Ectodermal cell (in vitro differentiated cells): ENCODE measurements around the gene RNF207.
A peak's percentile ranks its signal among the peaks of the same experiment; 100 is the strongest.

Source experiments
- H3K27ac ChIP-seq: 2 replicates; pipeline ENCODE4 v1.7.0; 2013; ENCODE audit warnings: mild to moderate bottlenecking, low read depth, low read length; ENCODE audit not compliant: insufficient read depth, poor library complexity, severe bottlenecking
- H3K27me3 ChIP-seq: 2 replicates; pipeline ENCODE4 v1.7.0; 2013; ENCODE audit warnings: mild to moderate bottlenecking, low read length; ENCODE audit not compliant: insufficient read depth, control insufficient read depth, poor library complexity, severe bottlenecking
- H3K36me3 ChIP-seq: one replicate; pipeline ENCODE4 v1.7.0; 2013; ENCODE audit warnings: low read length; ENCODE audit not compliant: control insufficient read depth, insufficient read depth
- H3K4me1 ChIP-seq: one replicate; pipeline ENCODE4 v1.7.0; 2013; ENCODE audit warnings: low read length; ENCODE audit not compliant: control insufficient read depth, insufficient read depth
- H3K4me3 ChIP-seq: 2 replicates; pipeline ENCODE4 v1.7.0; 2013; ENCODE audit warnings: low read depth, low read length, control low read depth; ENCODE audit not compliant: insufficient read depth
- H3K9me3 ChIP-seq: 2 replicates; pipeline ENCODE4 v1.7.0; 2013; ENCODE audit warnings: mild to moderate bottlenecking, low read length, moderate library complexity; ENCODE audit not compliant: control insufficient read depth
- WGBS, 2 experiments: methylation state at CpG; one replicate each; pipeline ENCODE4 v1.1.7; 2013; ENCODE audit warnings: missing lambda C conversion rate in 2 of 2; 5-methylcytosine and 5-hydroxymethylcytosine counted together

Gene RNF207

DNA sequence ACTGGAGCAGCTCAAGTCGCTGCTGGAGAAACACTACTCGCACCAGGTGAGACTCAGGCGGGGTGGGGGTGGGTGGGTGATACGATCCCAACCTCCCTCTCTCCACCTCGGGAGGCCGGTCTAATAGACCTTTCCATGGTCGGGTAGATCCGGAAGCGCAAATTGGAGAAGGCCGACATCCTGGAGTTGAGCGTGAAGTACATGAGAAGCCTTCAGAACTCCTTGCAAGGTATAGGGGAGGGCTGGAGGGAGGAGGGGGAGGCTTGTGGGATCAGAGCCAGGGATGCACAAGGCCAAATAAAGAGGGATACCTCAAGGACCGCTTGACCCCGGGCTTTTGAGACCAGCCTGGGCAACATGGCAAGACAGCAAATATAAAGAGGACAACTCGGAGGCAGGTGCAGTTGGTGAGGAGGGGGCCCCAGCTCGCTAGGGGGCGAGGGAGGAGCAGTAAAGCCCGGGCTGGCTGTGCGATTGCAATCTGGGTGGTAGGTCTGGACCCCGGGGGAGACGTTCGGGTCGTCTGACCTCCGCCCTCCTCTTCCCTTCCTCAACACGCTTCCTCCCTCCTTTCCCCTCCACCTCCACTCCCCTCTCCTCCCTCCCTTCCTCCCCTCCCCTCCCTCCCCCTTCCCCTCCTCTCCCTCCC is 38.6 kb downstream of the RNF207 start:
- no peaks in the 10 kb centered on the region for H3K9me3 ChIP-seq
- peak overlapping the region; percentile 61 for H3K4me3 ChIP-seq
- no peak overlapping the region for H3K27ac ChIP-seq
- 0 to 1% methylated on average over 24 of the region's 24 CpGs for WGBS, 2 experiments
- peaks cover 42% of the 10 kb centered on the region for H3K4me1 ChIP-seq
- no peaks in the 10 kb centered on the region for H3K36me3 ChIP-seq
- peaks cover 71% of the 10 kb centered on the region for H3K27me3 ChIP-seq

DNA sequence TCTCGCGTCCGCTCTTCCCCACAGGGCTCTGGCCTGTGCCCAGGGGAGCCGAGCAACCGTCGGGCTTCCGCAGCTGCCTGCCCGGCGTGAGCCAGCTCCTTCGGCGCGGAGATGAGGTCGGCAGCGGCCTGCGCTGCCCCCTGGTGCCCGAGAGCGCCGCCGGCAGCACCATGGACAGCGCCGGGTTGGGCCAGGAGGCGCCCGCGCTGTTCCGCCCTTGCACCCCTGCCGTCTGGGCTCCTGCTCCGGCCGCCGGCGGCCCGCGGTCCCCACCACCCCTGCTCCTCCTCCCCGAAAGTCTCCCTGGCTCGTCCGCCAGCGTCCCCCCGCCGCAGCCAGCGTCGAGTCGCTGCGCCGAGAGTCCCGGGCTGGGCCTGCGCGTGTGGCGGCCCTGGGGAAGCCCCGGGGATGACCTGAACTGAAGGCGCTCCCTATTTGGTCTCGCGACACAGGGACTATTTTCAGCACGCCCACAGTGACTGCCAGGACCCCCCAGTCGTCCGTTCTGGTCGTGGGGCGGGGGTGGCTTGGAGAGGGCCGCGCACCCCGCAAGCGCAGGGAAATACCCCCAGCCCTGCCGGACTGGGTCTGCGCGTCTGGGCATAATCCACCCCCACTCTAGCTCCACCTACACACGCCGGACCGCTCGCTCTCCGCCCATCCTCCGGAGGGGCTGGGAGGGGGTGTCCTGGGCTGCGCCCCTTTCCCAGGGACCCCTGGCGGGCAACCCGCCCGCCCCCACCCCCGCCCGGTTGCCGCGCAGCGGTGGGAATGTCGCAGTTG is 39.4 kb downstream of the RNF207 start:
- H3K36me3 ChIP-seq, result no peaks in the 10 kb centered on the region
- H3K9me3 ChIP-seq, result no peaks in the 10 kb centered on the region
- peak overlapping the region; percentile 61 for H3K4me3 ChIP-seq
- H3K4me1 ChIP-seq, result peaks cover 44% of the 10 kb centered on the region
- peak overlapping the region; percentile 73 for H3K27ac ChIP-seq
- peaks cover 71% of the 10 kb centered on the region for H3K27me3 ChIP-seq
- WGBS, 2 experiments, result 0 to 1% methylated on average over 79 of the region's 79 CpGs

DNA sequence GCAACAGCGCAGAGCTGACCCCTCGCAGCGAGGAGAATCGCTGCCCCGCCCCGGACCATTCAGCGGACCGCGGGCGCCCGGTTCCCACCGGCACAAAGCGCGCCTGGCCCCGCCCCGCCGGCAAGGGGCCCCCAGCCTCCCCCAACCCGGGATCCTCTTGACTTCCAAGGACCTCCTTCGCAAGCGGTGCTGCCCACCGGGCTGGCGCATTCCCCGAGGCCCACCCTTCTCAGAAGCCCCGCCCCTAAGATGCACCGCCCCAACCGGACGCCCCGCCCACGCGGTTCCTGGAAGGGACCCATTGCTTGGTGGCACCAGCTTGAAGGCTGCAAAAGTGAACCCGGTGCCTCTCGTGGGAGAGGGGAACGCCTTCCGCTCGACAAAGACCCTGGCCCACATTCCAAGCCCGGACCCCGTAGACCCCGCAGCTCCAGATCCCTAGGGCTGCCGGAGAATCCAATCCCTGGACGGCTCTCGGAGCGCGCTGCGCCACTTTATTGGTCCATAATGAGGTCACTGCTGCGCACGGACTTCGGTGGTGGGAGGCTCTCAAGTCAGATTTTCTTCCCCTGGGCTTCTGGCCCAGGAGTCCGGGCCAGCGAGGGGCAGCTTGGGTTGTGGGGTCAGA is 40.1 kb downstream of the RNF207 start:
- Histone ChIP-seq H3K4me1 (peaks cover 38% of the 10 kb centered on the region), H3K36me3 (no peaks in the 10 kb centered on the region), H3K27me3 (peaks cover 71% of the 10 kb centered on the region), H3K4me3 (peak overlapping the region; percentile 61), H3K27ac (peak overlapping the region; percentile 22), H3K9me3 (no peaks in the 10 kb centered on the region)
- WGBS, 2 experiments, result 2% methylated on average over 49 of the region's 49 CpGs

DNA sequence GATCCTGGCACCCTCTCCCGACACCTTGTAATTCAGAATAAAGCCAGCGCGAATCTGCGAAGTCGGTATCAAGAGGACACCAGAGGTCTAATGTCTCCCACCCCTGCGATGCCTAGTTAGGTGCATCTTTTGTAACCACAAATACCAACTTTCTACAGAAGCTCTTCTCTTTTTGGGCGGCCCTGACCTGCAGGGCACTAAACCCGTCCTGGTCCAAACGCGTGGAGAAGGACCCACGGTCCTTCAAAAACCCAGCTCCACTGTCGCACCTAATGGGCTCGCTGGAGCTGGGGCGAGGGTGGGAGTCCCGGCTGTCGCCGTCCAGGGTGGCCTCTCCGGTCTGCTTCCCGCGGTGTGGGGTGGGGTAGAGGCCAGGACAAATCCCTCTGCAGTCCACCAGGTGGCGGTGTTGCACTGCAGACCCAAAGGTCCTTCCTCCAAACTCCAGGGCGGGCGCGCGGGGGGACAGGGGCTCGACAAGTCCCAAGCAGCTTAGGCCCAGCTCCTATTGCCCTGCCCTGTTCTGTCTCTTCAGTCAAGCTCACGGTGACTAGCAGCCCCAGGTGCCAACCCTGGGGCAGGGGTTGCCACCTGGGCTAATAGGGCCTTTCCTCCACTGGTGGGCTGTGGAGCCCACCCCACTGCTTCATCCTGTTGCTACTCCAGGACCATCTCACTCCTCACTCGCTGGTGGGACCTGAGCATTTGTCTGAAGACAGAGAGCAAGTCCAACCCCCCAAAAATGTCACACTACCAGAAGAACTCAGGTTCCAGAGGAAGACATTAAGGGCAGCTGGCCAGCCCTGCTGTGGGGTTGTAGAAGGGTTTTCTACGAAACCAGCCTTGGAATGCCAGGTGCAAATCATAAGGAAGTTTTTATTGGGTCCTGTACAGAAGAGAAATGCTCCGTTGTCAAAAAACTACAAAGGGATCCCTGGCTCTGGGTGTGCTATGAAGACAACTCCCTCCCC is 40.9 kb downstream of the RNF207 start:
- H3K4me1 ChIP-seq, result peaks cover 31% of the 10 kb centered on the region
- H3K4me3 ChIP-seq, result peak overlapping the region; percentile 61
- H3K27me3 ChIP-seq, result peaks cover 72% of the 10 kb centered on the region
- no peaks in the 10 kb centered on the region for H3K36me3 ChIP-seq
- H3K27ac ChIP-seq, result peak overlapping the region; percentile 22
- 14% methylated on average over 30 of the region's 30 CpGs for WGBS, 2 experiments
- no peaks in the 10 kb centered on the region for H3K9me3 ChIP-seq

DNA sequence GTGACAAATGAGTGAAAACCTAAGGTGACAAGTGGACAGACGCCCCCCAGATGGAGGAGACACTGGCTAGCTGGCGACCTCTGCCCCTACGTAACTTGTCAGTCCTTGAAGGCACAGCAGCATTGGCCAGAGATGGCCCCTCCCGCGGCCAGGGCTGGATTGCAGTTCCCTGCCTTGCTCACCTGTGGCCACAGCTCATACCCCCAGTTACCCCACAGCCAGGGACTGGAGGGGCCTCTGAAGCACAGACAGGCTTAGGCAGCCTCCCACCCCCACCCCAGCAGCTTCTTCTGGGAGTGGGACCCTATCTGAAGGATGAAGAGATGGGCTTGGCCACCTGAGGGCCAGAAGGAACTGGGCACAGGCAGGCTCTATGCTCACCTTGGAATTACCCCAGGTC is 41.7 kb downstream of the RNF207 start:
- no peaks in the 10 kb centered on the region for H3K9me3 ChIP-seq
- WGBS, 2 experiments, result 81 to 88% methylated on average over 5 of the region's 5 CpGs
- no peak overlapping the region for H3K4me3 ChIP-seq
- no peaks in the 10 kb centered on the region for H3K36me3 ChIP-seq
- no peak overlapping the region for H3K27ac ChIP-seq
- H3K4me1 ChIP-seq, result peaks cover 31% of the 10 kb centered on the region
- H3K27me3 ChIP-seq, result peaks cover 67% of the 10 kb centered on the region

DNA sequence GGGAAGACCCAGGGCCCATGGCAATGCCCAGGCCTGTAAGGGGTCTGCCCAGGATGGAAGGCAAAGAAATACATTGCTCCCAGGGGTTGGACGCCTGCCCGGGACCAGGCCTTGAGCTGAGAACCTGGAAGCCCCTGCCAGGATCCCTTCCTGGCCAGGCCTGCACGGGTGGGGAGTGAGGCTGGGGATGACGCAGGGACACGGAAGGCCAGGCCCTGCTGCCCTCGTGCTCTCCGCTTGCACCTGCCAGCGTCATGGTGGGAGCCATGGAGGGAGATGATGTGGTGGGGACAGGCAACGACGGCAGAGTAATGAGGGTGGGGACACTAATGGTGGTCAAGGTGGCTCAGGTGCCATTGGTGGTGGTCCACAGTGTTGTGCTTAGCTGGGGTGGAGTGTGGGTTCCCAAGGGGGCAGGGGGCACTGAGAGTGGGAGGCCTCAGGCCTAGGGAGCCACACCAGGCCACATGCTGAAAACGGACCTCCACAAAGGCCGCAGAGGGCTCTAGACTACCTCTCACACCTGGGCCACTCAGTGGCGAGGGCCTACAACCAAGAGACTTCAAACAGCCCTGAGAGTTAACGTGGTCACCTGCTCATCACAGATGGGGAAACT is 42.4 kb downstream of the RNF207 start:
- H3K36me3 ChIP-seq, result no peaks in the 10 kb centered on the region
- H3K9me3 ChIP-seq, result no peaks in the 10 kb centered on the region
- peaks cover 26% of the 10 kb centered on the region for H3K4me1 ChIP-seq
- 89 to 91% methylated on average over 14 of the region's 14 CpGs for WGBS, 2 experiments
- H3K27me3 ChIP-seq, result peaks cover 61% of the 10 kb centered on the region
- H3K27ac ChIP-seq, result no peak overlapping the region
- H3K4me3 ChIP-seq, result no peak overlapping the region

DNA sequence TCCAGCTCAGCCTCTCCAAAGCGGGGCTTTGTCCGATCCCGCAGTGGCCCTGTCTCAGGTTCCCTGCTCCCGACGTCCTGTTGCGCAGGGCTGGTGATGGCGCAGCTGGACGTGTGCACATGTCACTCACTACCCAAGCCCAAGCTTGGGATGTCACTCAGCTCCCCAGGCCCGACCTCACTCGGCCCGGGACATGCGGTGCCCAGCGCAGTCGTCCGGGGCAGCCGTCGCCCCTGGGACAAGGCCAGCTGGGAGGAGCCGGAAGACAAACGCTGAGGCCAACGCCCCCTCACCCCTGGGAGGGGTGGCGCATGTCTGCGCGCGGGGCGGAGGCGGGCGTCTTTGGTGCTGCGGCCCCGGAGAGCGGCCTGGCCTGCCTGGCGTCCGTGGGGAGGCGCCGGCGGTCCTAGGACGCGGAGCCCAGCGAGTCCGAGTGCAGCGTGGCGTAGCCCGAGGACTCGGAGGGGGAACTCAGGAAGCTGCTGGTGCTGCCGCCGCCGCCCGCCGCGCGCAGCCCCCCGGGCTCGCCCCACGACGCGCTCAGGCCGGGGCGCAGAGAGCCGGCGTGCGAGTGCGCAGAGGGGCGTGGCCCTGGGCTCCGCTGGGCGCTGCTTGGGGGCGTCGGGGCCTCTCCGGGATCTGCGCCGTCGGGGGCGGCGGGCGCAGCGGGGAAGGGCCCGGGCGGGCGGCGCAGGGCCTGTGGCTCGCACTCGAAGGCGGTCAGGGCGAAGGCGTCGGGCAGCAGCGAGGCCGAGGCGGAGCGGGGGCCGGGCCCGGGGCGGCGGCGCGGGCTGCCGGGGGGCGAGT is 43.2 kb downstream of the RNF207 start:
- no peak overlapping the region for H3K27ac ChIP-seq
- WGBS, 2 experiments, result 7% methylated on average over 96 of the region's 96 CpGs
- H3K36me3 ChIP-seq, result peaks cover 6% of the 10 kb centered on the region

DNA sequence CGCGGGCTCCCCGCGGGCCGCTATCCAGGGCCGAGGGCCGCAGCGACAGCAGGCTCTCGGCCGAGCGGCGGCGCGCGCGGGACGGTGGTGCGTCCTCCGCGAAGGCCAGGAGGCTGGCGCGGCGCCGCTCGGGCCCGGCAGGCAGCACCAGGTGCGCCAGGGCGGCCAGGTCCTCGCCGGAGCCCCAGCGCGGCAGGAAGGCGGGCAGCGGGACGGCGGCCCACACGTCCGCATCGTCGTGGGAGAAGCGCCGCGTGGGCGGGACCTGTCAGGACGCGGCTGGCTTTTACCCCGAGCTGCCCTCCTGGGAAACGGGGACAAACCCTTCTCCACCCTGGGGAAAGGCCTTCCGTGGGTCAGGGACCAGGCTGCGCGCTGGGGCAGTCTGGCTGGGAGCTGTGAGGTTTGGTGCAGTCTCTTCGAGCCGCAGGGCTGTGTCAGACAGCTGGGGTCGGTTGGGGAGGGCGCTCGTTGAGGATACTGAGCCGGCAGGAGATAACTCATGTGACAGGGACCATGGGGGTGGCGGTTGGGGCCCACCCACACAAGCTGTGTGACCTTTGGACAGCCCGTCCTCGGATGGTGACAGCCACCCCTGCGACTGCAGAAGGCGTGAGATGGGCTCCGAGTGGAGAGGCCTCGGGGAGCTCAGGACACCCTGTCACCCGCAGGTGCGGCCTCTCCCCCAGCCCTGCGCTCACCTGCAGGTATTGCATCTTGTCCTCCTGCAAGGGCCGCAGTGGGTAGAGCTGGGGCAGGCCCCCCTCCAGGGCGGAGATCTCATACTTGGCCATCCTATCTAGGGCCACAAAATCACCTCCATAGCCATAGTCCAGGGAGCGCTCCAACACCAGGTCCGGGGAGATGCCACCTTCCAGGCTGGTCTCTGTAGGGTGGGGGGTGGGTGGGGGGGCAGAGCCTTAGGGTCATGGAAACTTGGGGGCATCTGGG is 44.1 kb downstream of the RNF207 start:
- Histone ChIP-seq H3K4me3 (no peak overlapping the region), H3K27ac (no peak overlapping the region), H3K27me3 (peaks cover 45% of the 10 kb centered on the region), H3K9me3 (no peaks in the 10 kb centered on the region), H3K36me3 (peaks cover 6% of the 10 kb centered on the region), H3K4me1 (peaks cover 20% of the 10 kb centered on the region)
- 22 to 23% methylated on average over 69 of the region's 71 CpGs for WGBS, 2 experiments

More for the DNA sequence above, 43.2 kb downstream of the RNF207 start:
- no peaks in the 10 kb centered on the region for H3K9me3 ChIP-seq
- H3K4me3 ChIP-seq, result no peak overlapping the region
- peaks cover 52% of the 10 kb centered on the region for H3K27me3 ChIP-seq
- H3K4me1 ChIP-seq, result peaks cover 20% of the 10 kb centered on the region
